ENCODE data around the gene LILRA1.
"Not testable (repeated sequence)": the region's sequence is repeated elsewhere in the genome, so short reads cannot be mapped to it uniquely, and the experiment has no call there.

Gene LILRA1

DNA sequence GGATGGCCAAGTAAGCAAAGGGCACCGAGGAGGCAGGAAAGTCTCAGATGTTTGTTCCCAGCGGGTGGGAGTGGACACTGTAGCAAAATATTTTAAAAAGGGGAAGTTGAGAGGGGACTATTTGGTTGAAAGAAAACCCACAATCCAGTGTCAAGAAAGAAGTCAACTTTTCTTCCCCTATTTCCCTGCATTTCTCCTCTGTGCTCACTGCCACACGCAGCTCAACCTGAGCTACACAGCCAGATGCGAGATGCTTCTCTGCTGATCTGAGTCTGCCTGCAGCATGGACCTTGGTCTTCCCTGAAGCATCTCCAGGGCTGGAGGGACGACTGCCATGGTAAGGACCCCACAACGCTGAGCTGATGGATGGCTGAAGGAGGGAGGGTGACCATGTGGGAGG lies at the start of gene LILRA1:
Gene LILRA1, plus strand, starts transcription at position 188 of the 400 bp plus-strand sequence. CDS start 613 bp downstream, outside the sequence.
- CTCF ChIA-PET; POLR2A ChIA-PET (ENCODE audit: low non-redundant PET); DNase-seq (ENCODE audit: low spot score); H3K27ac ChIP-seq: not testable (repeated sequence)

DNA sequence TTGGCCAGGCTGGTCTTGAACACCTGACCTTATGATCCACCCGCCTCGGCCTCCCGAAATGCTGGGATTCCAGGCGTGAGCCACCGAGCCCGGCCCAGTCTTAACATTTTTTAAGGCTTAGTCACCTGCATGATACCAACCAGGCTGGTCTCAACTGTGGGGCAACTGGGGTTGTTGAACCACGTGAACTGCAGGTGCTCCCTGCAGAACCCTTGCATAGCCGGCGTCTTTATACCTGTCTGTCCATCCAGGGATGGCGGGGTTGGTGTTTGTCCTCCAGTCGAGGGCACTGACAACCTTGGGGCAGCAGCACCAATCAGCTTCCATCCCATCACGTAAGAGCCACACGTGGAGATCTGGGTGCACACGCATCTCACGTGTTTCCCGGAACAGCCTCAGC lies 44.6 kb upstream of the LILRA1 start:
- no peak overlapping the region for H3K27ac ChIP-seq
- TF ChIP-seq, protein P1, sequence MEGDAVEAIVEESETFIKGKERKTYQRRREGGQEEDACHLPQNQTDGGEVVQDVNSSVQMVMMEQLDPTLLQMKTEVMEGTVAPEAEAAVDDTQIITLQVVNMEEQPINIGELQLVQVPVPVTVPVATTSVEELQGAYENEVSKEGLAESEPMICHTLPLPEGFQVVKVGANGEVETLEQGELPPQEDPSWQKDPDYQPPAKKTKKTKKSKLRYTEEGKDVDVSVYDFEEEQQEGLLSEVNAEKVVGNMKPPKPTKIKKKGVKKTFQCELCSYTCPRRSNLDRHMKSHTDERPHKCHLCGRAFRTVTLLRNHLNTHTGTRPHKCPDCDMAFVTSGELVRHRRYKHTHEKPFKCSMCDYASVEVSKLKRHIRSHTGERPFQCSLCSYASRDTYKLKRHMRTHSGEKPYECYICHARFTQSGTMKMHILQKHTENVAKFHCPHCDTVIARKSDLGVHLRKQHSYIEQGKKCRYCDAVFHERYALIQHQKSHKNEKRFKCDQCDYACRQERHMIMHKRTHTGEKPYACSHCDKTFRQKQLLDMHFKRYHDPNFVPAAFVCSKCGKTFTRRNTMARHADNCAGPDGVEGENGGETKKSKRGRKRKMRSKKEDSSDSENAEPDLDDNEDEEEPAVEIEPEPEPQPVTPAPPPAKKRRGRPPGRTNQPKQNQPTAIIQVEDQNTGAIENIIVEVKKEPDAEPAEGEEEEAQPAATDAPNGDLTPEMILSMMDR (conservative IDR thresholded peaks at IDR 0.05; ENCODE audit: low read depth): no peak
- DNase-seq (ENCODE audit: low spot score): no peak
- ChIA-PET CTCF (no interaction called here), POLR2A (ENCODE audit: low non-redundant PET) (no interaction called here)

DNA sequence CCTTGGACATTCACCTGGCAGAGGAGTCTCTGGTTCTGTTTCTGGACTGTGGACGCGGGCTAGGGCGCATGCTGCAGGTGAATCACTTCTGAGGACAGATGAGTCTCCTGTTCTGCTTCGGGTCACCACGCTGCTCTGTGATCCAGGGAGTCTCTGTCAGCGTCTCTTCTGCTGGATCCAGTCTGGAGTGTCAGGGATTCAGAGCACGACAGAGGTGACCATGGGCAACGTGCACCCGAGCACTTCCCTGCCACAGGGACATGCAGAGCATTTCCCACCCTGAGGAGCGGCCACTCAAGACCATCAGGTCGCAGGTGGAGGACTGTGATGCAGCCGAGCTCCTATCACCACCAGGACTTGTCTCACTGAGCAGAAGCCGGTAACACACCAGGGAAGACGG lies 44.2 kb upstream of the LILRA1 start:
- DNase-seq (ENCODE audit: low spot score): no peak
- TF ChIP-seq, protein P1 (conservative IDR thresholded peaks at IDR 0.05; ENCODE audit: low read depth): no peak
- POLR2A ChIA-PET (ENCODE audit: low non-redundant PET): no interaction called here
- CTCF ChIA-PET: interaction anchor here (0.6 kb wide), 1 partner anchor 470 kb away, joined by 4 read pairs; no protein-coding TSS in a partner anchor
- H3K27ac ChIP-seq: no peak overlapping the region

GRCh38 chr19:54551293-54551692 lies 42.1 kb upstream of the LILRA1 start:
- POLR2A ChIA-PET (ENCODE audit: low non-redundant PET): no interaction called here
- TF ChIP-seq, protein P1 (conservative IDR thresholded peaks at IDR 0.05; ENCODE audit: low read depth): no peak
- DNase-seq (ENCODE audit: low spot score): no peak
- CTCF ChIA-PET: no interaction called here
- H3K27ac ChIP-seq: no peak overlapping the region

DNA sequence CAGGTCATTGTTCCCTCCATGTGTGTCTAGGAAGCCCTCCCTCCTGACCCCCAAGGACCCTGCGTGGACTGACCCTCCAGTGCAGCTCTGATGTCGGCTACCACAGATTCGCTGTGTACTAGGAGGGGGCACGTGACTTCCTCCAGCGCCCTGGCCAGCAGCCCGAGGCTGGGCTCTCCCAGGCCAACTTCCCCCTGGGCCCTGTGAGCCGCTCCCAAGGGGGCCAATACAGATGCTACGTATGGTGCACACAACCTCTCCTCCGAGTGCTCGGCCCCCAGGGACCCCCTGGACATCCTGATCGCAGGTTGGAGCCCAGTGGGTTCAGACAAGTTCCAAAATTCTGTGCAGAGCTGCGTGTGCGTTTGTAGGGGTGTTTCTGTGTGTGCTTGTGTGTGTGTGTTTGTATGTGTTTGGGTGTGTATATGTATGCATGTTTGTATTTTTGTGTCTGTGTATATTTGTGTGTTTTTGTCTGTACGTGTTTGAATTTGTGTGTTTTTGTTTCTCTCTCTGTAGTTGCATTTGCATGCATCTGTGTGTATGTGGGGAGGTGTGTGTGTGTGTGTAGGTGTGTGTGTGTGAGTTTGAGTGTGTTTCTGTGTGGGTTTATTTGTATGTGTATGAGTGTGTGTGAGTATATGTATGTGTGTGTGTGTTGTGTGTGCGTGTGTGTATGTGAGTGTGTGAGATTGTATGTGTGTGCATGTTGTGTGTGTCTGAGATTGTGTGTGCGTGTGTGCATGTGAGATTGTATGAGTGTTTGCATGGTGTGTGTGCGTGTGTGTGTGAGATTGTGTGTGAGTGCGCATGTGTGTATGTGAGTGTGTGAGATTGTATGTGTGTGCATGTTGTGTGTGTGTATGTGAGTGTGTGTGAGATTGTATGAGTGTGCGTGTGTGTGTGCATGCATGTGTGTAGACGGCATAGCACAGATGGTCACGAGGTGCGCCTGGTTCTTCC lies 41.2 kb upstream of the LILRA1 start:
- CTCF ChIA-PET: no interaction called here
- POLR2A ChIA-PET (ENCODE audit: low non-redundant PET): no interaction called here
- DNase-seq (ENCODE audit: low spot score): no peak
- H3K27ac ChIP-seq: no peak overlapping the region
- TF ChIP-seq, protein P1 (conservative IDR thresholded peaks at IDR 0.05; ENCODE audit: low read depth): no peak

GRCh38 chr19:54552913-54553310 lies 40.5 kb upstream of the LILRA1 start:
- TF ChIP-seq, protein P1 (conservative IDR thresholded peaks at IDR 0.05; ENCODE audit: low read depth): no peak
- H3K27ac ChIP-seq: no peak overlapping the region
- ChIA-PET CTCF (no interaction called here), POLR2A (ENCODE audit: low non-redundant PET) (no interaction called here)
- no peak for DNase-seq (ENCODE audit: low spot score)

GRCh38 chr19:54554006-54554405 lies 39.4 kb upstream of the LILRA1 start:
- TF ChIP-seq, protein P1 (conservative IDR thresholded peaks at IDR 0.05; ENCODE audit: low read depth): no peak
- CTCF ChIA-PET: no interaction called here
- DNase-seq (ENCODE audit: low spot score): no peak
- POLR2A ChIA-PET (ENCODE audit: low non-redundant PET): no interaction called here
- H3K27ac ChIP-seq: no peak overlapping the region

All from RWPE1 (cell line).